SHP77 treated with DMSO at 0.1 percent for 48 hours (cell line): ENCODE data around the gene NTF3.
"Not testable (repeated sequence)": the region's sequence is repeated elsewhere in the genome, so short reads cannot be mapped to it uniquely, and the experiment has no call there.

Source experiments
- DNase-seq: peaks from one replicate; lab custom pipeline; 2025; lab: John Stamatoyannopoulos, UW

The NTF3 gene

DNA sequence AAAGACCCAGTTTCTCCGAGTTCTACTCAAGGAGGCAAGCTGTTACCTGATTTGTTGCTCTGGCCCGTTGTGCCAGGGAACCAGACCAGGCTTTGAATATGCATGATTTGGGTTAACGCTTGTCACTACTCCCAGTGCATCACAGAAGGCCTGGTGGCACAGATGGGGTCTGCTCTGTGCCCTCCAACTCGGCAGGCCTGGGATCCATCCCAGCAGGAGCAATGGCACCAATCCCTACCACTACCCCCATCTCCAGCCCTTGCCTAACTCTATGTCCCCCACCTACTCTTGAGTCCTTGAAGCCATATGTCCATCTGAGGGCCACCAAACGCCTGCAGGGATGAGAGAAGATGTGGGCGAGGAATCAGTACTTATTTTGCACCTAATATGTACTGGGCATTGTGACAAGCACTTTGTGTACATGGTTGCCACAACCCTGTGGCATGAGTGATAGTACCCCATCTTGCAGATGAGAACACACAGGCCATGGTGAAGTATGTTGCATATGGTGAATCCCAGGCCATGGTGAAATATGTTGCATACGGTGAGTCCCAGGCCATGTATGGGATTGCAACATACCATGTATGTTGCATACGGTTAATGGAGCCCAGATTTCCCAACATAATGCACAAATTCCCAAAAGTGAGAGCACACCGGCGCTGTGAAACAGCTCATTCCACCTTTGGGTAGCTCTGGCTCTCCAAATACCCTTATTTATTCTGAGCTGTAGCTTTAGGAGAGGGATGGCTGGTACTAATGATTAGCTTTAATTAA lies 102.7 kb downstream of the NTF3 start:
- DNase-seq = no peak

DNA sequence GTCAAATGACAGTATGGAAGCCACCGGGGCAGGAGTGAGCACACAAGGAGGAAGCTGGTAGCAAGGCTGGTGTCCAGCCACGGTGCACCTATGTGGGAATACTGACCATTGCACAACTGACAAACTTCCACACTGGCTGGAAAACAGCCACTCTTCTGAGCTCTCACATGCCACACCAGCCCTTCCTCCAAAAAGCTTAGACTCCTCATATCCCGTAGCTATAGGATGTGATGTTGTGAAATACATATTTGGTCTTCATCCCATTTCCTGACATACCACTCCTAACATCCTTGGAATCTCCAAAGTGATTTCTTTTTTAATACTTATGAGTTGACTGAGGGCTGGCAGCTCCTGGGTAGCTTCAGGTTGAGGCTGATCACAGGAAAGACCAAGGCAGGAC lies 103.6 kb downstream of the NTF3 start:
- DNase-seq = no peak

DNA sequence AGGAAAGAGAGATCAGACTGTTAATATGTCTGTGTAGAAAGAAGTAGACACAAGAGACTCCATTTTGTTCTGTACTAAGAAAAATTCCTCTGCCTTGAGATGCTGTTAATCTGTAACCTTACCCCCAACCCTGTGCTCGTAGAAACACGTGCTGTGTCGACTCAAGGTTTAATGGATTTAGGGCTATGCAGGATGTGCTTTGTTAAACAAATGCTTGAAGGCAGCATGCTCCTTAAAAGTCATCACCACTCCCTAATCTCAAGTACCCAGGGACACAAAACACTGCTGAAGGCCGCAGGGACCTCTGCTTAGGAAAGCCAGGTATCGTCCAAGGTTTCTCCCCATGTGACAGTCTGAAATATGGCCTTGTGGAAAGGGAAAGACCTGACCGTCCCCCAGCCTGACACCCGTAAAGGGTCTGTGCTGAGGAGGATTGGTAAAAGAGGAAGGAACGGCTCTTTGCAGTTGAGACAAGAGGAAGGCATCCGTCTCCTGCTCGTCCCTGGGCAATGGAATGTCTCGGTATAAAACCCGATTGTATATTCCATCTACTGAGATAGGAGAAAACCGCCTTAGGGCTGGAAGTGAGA lies 105.2 kb downstream of the NTF3 start:
- DNase-seq = not testable (repeated sequence)

DNA sequence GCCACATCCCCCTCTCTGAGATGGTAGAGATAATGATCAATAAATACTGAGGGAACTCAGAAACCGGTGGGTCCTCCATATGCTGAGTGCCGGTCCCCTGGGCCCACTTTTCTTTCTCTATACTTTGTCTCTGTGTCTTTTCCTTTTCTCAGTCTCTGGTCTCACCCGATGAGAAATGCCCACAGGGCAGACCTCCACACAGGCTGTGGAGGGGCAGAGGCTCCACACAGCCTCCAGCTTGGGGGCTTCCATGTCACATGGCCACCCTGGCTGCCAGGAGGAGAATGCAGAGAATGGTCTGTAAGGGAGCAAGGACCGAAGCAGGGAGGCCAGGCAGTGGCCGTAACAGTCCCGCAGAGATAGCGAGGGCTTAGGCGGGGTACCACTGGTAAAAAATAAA lies 105.9 kb downstream of the NTF3 start:
- no peak for DNase-seq
